ENCODE measurements around the gene TPRX1.
A peak's percentile ranks its signal among the peaks of the same experiment; 100 is the strongest.

Gene TPRX1

DNA sequence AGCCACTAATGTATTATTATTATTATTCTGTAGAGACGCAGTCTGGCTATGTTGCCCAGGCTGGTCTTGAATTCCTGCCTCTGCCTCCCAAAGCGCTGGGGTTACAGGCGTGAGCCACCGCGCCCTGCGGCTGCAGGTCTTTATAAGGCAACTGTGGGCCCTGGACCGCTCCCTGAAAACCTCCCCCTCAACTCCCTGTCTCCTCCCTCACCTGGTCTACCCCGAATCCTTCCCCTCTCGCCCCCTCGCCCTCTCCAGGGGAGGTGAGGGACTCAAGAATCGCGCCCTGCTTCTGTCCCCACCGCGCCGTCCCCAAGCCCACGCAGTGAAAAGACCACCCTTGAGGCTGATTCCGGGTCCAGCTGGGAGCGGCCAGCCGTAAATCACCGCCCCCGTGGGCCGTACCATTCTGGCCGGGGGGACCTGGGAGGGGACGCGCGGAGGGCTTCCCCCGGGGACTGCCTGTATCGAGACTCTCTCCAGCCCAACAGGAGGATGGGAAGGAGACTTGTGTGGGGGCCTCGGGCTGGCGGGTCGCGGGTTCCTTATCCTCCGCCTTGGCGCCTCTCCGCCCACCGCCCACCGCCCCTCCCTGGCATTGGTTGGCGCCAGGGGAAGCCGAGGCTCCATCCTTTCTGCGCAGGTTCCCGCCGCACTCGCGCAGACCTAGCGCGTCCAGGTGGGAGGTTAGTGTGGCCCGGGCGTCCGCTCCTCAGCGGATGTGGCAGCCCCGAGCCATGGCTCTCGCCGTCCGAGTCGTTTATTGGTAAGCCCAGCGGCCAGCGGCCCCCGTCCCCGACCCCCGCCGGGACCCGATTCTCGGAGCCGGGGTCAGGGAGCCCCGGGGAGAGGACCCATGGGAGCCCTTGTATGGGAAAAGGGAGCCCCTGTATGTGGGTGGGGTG lies 26.1 kb downstream of the TPRX1 start, which contains the start of gene SELENOW (continued):
- TF ChIP-seq ZNF561 (tag by site-specific recombination; IDR thresholded peaks at IDR 0.05; ENCODE audit: borderline replicate concordance) (peak; percentile 90), ZNF114 (tag by site-specific recombination; IDR thresholded peaks at IDR 0.05) (no peak), ZNF777 (tag by site-specific recombination; IDR thresholded peaks at IDR 0.05; ENCODE audit: borderline replicate concordance) (no peak), ZNF214 (tag by site-specific recombination; IDR thresholded peaks at IDR 0.05; ENCODE audit: borderline replicate concordance) (no peak), EGR2 (tag by site-specific recombination; IDR thresholded peaks at IDR 0.05; ENCODE audit: low read depth) (peak; percentile 97), TCF7L2 (IDR thresholded peaks at IDR 0.05; ENCODE audit: borderline replicate concordance, low read depth, low read length) (no peak), ZSCAN16 (tag by site-specific recombination; IDR thresholded peaks at IDR 0.05) (no peak), WT1 (tag by site-specific recombination; IDR thresholded peaks at IDR 0.05) (peak; percentile 95), ZNF174 (tag by site-specific recombination; IDR thresholded peaks at IDR 0.05) (no peak), BCL11A (tag by site-specific recombination; IDR thresholded peaks at IDR 0.05; ENCODE audit: low read depth) (no peak), ZNF335 (tag by site-specific recombination; conservative IDR thresholded peaks at IDR 0.05) (peak; percentile 98), ZNF521 (tag by site-specific recombination; IDR thresholded peaks at IDR 0.05) (no peak), SETDB1 (IDR thresholded peaks at IDR 0.05; ENCODE audit: insufficient read length, low read length) (no peak), PRDM6 (tag by site-specific recombination; IDR thresholded peaks at IDR 0.05) (no peak), GLI4 (tag by site-specific recombination; IDR thresholded peaks at IDR 0.05) (no peak), ZNF202 (tag by site-specific recombination; IDR thresholded peaks at IDR 0.05; ENCODE audit: borderline replicate concordance) (no peak), ZNF292 (tag by site-specific recombination; IDR thresholded peaks at IDR 0.05; ENCODE audit: borderline replicate concordance, low read depth) (no peak), ZNF121 (tag by site-specific recombination; IDR thresholded peaks at IDR 0.05) (peak; percentile 40), ZNF148 (tag by site-specific recombination; IDR thresholded peaks at IDR 0.05; ENCODE audit: borderline replicate concordance) (peak; percentile 57; the same call in 1 of the 2 replicates)
- TF ChIP-seq, protein P1, sequence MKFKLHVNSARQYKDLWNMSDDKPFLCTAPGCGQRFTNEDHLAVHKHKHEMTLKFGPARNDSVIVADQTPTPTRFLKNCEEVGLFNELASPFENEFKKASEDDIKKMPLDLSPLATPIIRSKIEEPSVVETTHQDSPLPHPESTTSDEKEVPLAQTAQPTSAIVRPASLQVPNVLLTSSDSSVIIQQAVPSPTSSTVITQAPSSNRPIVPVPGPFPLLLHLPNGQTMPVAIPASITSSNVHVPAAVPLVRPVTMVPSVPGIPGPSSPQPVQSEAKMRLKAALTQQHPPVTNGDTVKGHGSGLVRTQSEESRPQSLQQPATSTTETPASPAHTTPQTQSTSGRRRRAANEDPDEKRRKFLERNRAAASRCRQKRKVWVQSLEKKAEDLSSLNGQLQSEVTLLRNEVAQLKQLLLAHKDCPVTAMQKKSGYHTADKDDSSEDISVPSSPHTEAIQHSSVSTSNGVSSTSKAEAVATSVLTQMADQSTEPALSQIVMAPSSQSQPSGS (tag by site-specific recombination; IDR thresholded peaks at IDR 0.05; ENCODE audit: low read depth): no peak
- TF ChIP-seq, protein P2, sequence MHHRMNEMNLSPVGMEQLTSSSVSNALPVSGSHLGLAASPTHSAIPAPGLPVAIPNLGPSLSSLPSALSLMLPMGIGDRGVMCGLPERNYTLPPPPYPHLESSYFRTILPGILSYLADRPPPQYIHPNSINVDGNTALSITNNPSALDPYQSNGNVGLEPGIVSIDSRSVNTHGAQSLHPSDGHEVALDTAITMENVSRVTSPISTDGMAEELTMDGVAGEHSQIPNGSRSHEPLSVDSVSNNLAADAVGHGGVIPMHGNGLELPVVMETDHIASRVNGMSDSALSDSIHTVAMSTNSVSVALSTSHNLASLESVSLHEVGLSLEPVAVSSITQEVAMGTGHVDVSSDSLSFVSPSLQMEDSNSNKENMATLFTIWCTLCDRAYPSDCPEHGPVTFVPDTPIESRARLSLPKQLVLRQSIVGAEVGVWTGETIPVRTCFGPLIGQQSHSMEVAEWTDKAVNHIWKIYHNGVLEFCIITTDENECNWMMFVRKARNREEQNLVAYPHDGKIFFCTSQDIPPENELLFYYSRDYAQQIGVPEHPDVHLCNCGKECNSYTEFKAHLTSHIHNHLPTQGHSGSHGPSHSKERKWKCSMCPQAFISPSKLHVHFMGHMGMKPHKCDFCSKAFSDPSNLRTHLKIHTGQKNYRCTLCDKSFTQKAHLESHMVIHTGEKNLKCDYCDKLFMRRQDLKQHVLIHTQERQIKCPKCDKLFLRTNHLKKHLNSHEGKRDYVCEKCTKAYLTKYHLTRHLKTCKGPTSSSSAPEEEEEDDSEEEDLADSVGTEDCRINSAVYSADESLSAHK (tag by site-specific recombination; IDR thresholded peaks at IDR 0.05): no peak; the same call in 1 of the 2 replicates
